RWPE2 (cell line): ENCODE measurements around the gene VCAM1.

Experiments
- ATAC-seq: fragments of 200-7000 bp; cut with Tn5 transposase; 3 replicates; pipeline ENCODE4 v1.9.1; 2021; ENCODE audit warnings: low read depth
- DNase-seq: peaks from one replicate; pipeline ENCODE4 v3.0.0-alpha.2; 2020; ENCODE audit warnings: low spot score
- H3K27ac ChIP-seq: fragments of 450-650 bp; 2 replicates; pipeline ENCODE4 v1.5.1; 2017; ENCODE audit warnings: mild to moderate bottlenecking; ENCODE audit not compliant: poor library complexity, severe bottlenecking
- H3K27me3 ChIP-seq: fragments of 250-450 bp; sonication (Bioruptor Pico); 2 replicates; pipeline ENCODE4 v1.5.1; 2021; ENCODE audit warnings: mild to moderate bottlenecking, moderate library complexity; ENCODE audit not compliant: insufficient read depth, poor library complexity, severe bottlenecking
- H3K36me3 ChIP-seq: fragments of 250-450 bp; sonication (Bioruptor Pico); 2 replicates; pipeline ENCODE4 v1.5.1; 2020; ENCODE audit warnings: low read depth, mild to moderate bottlenecking, moderate library complexity
- H3K4me1 ChIP-seq: fragments of 250-450 bp; sonication (Bioruptor Pico); 2 replicates; pipeline ENCODE4 v1.5.1; 2021; ENCODE audit warnings: mild to moderate bottlenecking, moderate library complexity; ENCODE audit not compliant: insufficient read depth, poor library complexity, severe bottlenecking
- H3K4me3 ChIP-seq: fragments of 250-450 bp; sonication (Bioruptor Pico); 2 replicates; pipeline ENCODE4 v1.5.1; 2021; ENCODE audit warnings: mild to moderate bottlenecking, moderate library complexity; ENCODE audit not compliant: severe bottlenecking
- H3K9me3 ChIP-seq: fragments of 250-450 bp; sonication (Bioruptor Pico); 2 replicates; pipeline ENCODE4 v1.5.1; 2021; ENCODE audit warnings: mild to moderate bottlenecking, moderate library complexity; ENCODE audit not compliant: severe bottlenecking
- CTCF ChIP-seq: fragments of 450-650 bp; IDR thresholded peaks from one replicate; pipeline ENCODE4 v1.5.1; 2017; ENCODE audit warnings: mild to moderate bottlenecking, moderate library complexity; ENCODE audit not compliant: poor library complexity, severe bottlenecking

VCAM1 gene

DNA sequence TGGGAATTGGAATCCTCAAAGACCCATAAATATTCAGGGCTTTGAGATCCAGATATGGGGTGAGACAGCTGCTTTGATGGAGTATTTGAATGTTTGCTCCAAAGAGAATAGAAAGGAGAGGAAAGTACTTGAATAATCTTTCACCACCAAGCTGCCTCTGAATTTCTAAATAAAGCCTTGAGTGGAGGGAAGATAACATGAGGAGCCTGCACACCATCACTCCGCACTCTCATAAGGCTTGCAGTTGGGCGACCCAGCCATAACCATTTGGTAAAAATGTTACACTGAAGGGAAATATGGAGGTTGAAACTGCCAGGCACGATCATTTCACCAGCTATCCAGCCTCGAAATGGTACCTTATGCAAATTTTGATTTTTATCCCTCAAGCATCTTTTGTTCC lies 38.4 kb downstream of the VCAM1 start:
- Histone ChIP-seq H3K27ac (no peak overlapping the region), H3K36me3 (no peaks in the 10 kb centered on the region), H3K27me3 (peaks cover 3% of the 10 kb centered on the region), H3K9me3 (no peaks in the 10 kb centered on the region), H3K4me1 (no peaks in the 10 kb centered on the region), H3K4me3 (no peak overlapping the region)
- DNase-seq = no peak
- no peak for ATAC-seq
- no peak for TF ChIP-seq CTCF

DNA sequence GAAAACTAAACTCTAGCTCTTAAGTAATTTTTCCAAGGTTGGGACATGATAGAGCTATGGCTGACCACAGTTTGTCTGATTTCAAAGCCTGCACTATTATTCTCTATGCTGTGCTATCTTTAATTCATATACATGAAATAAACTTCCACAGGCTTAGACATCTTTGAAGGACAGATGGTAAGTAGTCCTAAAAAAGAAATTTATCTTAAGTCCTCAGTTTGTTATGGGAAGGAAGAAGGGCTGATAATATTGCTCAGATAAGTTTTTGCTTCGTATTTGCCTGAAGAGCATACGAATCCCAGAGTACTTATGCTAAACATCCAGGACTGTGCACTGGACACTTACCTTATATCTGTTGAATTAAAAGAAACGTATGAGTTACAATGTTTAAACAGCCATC lies 39.6 kb downstream of the VCAM1 start:
- no peak overlapping the region for H3K4me3 ChIP-seq
- ATAC-seq = no peak
- no peak for TF ChIP-seq CTCF
- no peak overlapping the region for H3K27ac ChIP-seq
- H3K36me3 ChIP-seq = no peaks in the 10 kb centered on the region
- H3K27me3 ChIP-seq = no peaks in the 10 kb centered on the region
- H3K9me3 ChIP-seq = no peaks in the 10 kb centered on the region
- no peak for DNase-seq
- no peaks in the 10 kb centered on the region for H3K4me1 ChIP-seq

DNA sequence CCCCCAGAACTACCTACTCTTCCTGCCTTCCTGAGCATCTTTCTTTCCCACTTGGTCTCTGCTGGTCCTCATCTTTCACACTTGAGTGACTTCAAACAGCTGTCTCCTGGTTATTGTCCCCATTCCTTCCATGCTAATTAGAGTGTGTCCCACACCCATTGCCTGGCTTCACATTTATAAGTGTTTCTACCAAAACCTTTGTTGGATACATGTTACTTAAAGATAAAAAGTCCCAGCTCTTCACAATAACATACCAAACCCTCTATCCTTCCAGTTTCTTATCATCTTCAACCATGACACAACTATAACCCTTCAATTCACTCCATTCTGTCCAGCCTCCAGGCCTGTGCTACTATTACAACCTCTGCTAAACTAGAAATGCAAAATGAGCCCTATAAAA lies 41.0 kb downstream of the VCAM1 start:
- no peak for DNase-seq
- Histone ChIP-seq H3K4me3 (no peak overlapping the region), H3K27me3 (no peaks in the 10 kb centered on the region), H3K4me1 (no peaks in the 10 kb centered on the region), H3K9me3 (no peaks in the 10 kb centered on the region), H3K27ac (no peak overlapping the region), H3K36me3 (no peaks in the 10 kb centered on the region)
- no peak for ATAC-seq
- TF ChIP-seq CTCF = no peak

DNA sequence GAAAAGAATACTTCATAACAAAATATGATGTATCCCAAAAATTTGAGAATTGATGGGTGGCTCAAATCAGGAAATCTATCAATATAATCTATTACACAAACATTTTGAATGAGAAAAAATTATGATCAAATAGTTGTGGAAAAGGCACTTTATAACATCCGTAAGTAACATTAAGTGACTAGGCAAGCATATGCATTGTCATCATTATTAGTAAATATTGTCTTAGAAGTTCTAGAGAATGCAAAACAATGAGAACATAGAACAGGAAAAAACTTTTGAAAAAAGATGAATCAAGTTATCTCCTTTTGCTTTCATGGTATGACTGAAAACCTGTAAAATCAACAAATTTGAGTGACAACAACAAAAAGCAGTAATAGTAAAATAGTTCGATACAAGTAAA lies 42.9 kb downstream of the VCAM1 start:
- Histone ChIP-seq H3K27me3 (no peaks in the 10 kb centered on the region), H3K9me3 (no peaks in the 10 kb centered on the region), H3K27ac (no peak overlapping the region), H3K4me1 (peaks cover 4% of the 10 kb centered on the region), H3K4me3 (no peak overlapping the region), H3K36me3 (no peaks in the 10 kb centered on the region)
- TF ChIP-seq CTCF = no peak
- ATAC-seq (no peak), DNase-seq (no peak)

DNA sequence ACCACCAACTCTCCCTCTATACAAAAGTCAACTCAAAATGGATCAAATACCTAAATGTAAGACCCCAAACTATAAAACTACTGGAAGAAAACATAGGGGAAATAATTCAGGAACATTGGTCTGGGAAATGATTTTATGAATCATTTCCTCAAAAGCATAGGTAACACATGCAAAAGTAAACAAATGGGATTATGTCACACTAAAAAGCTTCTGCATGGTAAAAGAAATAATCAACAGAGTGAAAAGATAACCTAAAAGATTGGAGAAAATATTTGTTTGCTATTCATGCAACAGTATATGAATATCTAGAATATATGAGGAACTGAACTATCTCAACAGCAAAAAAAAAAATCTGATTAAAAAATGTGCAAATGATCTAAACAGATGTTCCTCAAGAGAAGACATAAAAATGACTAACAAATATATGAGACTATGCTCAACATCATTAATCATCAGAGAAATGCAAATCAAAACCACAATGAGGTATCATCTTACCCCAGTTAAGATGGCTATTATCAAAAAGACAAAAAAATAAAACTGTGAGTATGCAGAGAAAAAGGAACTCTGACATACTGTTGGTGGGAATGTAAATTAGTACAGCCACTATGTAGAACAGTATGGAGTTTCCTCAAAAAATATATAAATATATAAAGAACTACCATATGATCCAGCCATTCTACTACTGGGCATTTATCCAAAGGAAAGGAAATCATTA lies 47.8 kb downstream of the VCAM1 start:
- Histone ChIP-seq H3K4me3 (no peak overlapping the region), H3K36me3 (no peaks in the 10 kb centered on the region), H3K4me1 (peaks cover 4% of the 10 kb centered on the region), H3K27me3 (no peaks in the 10 kb centered on the region), H3K27ac (no peak overlapping the region), H3K9me3 (no peaks in the 10 kb centered on the region)
- TF ChIP-seq CTCF = no peak
- DNase-seq (no peak), ATAC-seq (peak; percentile 54)
